GM23248 (cell line): ENCODE measurements around the gene PXDN. TPM values are rescaled to one million over a fixed set of nuclear protein-coding genes. Genes with fewer than 3 reads are reported as not detected.
A peak's percentile ranks its signal among the peaks of the same experiment; 100 is the strongest.

Experiments
- DNase-seq: peaks from one replicate; pipeline ENCODE4 v3.0.0-alpha.2; 2015
- H2AFZ ChIP-seq: fragments of 200-600 bp; sonication (generic); 2 replicates; pipeline ENCODE4 v1.6.1; 2016; ENCODE audit warnings: antibody characterized with exemption
- H3F3A ChIP-seq: fragments of 200-600 bp; sonication (generic); 2 replicates; pipeline ENCODE4 v1.6.1; 2016; ENCODE audit warnings: mild to moderate bottlenecking, antibody characterized with exemption, mixed run types; ENCODE audit not compliant: insufficient read depth
- H3K27ac ChIP-seq: fragments of 200-600 bp; sonication (generic); 2 replicates; pipeline ENCODE4 v1.5.1; 2016; ENCODE audit warnings: mild to moderate bottlenecking
- H3K27me3 ChIP-seq: fragments of 200-600 bp; sonication (generic); replicated peaks from 2 replicates; pipeline ENCODE4 v1.6.1; 2016; ENCODE audit warnings: mild to moderate bottlenecking; ENCODE audit not compliant: insufficient read depth
- H3K36me3 ChIP-seq: fragments of 200-600 bp; sonication (generic); 2 replicates; pipeline ENCODE4 v1.6.1; 2016; ENCODE audit warnings: low read depth, mild to moderate bottlenecking
- H3K4me1 ChIP-seq: fragments of 200-600 bp; sonication (generic); 2 replicates; pipeline ENCODE4 v1.6.1; 2016; ENCODE audit warnings: mild to moderate bottlenecking; ENCODE audit not compliant: insufficient read depth
- H3K4me2 ChIP-seq: fragments of 200-600 bp; sonication (generic); one replicate; pipeline ENCODE4 v1.6.1; 2016; ENCODE audit warnings: mild to moderate bottlenecking; ENCODE audit not compliant: unreplicated experiment
- H3K4me3 ChIP-seq: fragments of 200-600 bp; sonication (generic); 2 replicates; pipeline ENCODE4 v1.5.1; 2016; ENCODE audit warnings: mild to moderate bottlenecking
- H3K79me2 ChIP-seq: fragments of 200-600 bp; sonication (generic); 2 replicates; pipeline ENCODE4 v1.6.1; 2016; ENCODE audit warnings: mild to moderate bottlenecking; ENCODE audit not compliant: insufficient read depth
- H3K9ac ChIP-seq: fragments of 200-600 bp; sonication (generic); 2 replicates; pipeline ENCODE4 v1.6.1; 2016; ENCODE audit warnings: mild to moderate bottlenecking
- H3K9me2 ChIP-seq: fragments of 200-600 bp; sonication (generic); 2 replicates; pipeline ENCODE4 v1.6.1; 2016; ENCODE audit warnings: mixed run types, mild to moderate bottlenecking, moderate library complexity; ENCODE audit not compliant: insufficient read depth
- H3K9me3 ChIP-seq: fragments of 200-600 bp; sonication (generic); one replicate; pipeline ENCODE4 v1.6.1; 2017; ENCODE audit warnings: low read depth
- H4K20me1 ChIP-seq: fragments of 200-600 bp; sonication (generic); 2 replicates; pipeline ENCODE4 v1.6.0; 2016; ENCODE audit not compliant: insufficient read depth
- EZH2 ChIP-seq: fragments of 200-600 bp; sonication (generic); IDR thresholded peaks from 2 replicates; pipeline ENCODE4 v1.6.1; 2018; ENCODE audit warnings: antibody characterized with exemption, mild to moderate bottlenecking; ENCODE audit not compliant: insufficient read depth, poor library complexity, severe bottlenecking
- EZH2phosphoT487 ChIP-seq: fragments of 200-600 bp; sonication (generic); IDR thresholded peaks from 2 replicates; pipeline ENCODE4 v1.6.1; 2018; ENCODE audit warnings: antibody characterized with exemption, moderate library complexity, mild to moderate bottlenecking, low read depth; ENCODE audit not compliant: insufficient read depth
- WGBS, 2 experiments: methylation state at CpG; one replicate each; pipeline ENCODE4 v1.1.6; 2015 to 2017; ENCODE audit warnings: low lambda C conversion rate in 2 of 2, low coverage in 1 of 2; ENCODE audit errors: missing lambda C conversion rate in 2 of 2; 5-methylcytosine and 5-hydroxymethylcytosine counted together
- in situ Hi-C: fragments of 300-500 bp; cut with MboI; formaldehyde crosslinking; loops from 2 replicates; pipeline ENCODE4 v1.15.0; 2020
- polyA plus RNA-seq: library from polyadenylated mRNA; unstranded; fragments of >200 nt; fragmentation: Nextera tagmentation; extraction: Ambion mirVana; gene quantifications from 2 replicates; pipeline ENCODE4 v1.2.1, GENCODE V29; 2016
- total RNA-seq: library from RNA; depleted of rRNA; stranded (reverse); fragments of >200 nt; shearing (Covaris generic); gene quantifications from 2 replicates; pipeline ENCODE4 v1.2.3, GENCODE V29; 2014

The PXDN gene
- total and polyA plus RNA-seq, 2 experiments from 2014 or later: 222 to 263 TPM

DNA sequence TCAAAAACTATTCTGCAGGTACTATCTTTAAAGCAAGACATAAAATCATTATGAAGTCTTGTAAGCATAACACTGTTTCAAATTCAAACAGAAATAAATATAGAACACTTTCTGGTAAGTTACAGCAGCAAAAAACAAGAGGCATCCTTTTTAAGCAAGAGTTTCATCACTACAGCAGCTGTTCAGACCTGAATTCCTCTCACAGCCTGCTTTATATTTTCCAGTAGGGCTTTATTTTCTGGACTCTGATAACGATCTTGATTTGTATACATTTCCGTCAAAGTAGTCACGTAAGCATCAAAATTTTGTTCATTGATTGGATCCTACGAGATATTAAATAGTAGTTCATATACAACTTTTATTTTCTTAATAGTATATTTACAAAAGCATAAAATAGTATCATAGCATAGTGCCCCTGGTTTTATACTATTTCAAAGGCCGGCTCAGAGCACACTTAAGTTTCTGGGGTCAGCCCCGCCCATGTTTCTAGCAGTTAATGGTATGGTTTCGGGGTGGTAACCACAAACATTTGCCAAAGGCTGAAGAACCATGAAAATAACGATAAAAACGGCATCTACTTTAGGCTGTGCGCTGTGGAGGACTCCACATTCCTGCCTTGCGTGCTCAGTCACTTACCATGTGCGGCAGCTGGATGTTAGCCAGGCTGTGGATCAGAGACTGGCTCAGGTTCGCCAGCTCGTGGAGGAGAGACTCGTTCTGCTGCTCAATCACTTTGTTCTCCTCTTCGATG, 47.5 kb upstream of the PXDN start:
- no peaks in the 10 kb centered on the region for H3K9me2 ChIP-seq
- H3K4me2 ChIP-seq: peak overlapping the region; percentile 57
- H3K4me3 ChIP-seq: peak overlapping the region; percentile 39; the same call in 1 of the 2 replicates
- in situ Hi-C loops: no loop called here
- peak overlapping the region; percentile 46; the same call in 1 of the 2 replicates for H2AFZ ChIP-seq
- H3K4me1 ChIP-seq: peaks cover 20% of the 10 kb centered on the region; the same call in 1 of the 2 replicates
- H3K27me3 ChIP-seq: no peaks in the 10 kb centered on the region
- H4K20me1 ChIP-seq: no peaks in the 10 kb centered on the region
- H3K79me2 ChIP-seq: no peaks in the 10 kb centered on the region
- no peaks in the 10 kb centered on the region for H3K9me3 ChIP-seq
- peak overlapping the region; percentile 43 for H3K27ac ChIP-seq
- peak overlapping the region; percentile 36; the same call in 1 of the 2 replicates for H3K9ac ChIP-seq
- no peak for TF ChIP-seq EZH2
- 18 to 19% methylated on average over 16 of the region's 16 CpGs for WGBS, 2 experiments
- peaks cover 11% of the 10 kb centered on the region; the same call in 1 of the 2 replicates for H3F3A ChIP-seq
- H3K36me3 ChIP-seq: no peaks in the 10 kb centered on the region
- peak; percentile 95 for DNase-seq

DNA sequence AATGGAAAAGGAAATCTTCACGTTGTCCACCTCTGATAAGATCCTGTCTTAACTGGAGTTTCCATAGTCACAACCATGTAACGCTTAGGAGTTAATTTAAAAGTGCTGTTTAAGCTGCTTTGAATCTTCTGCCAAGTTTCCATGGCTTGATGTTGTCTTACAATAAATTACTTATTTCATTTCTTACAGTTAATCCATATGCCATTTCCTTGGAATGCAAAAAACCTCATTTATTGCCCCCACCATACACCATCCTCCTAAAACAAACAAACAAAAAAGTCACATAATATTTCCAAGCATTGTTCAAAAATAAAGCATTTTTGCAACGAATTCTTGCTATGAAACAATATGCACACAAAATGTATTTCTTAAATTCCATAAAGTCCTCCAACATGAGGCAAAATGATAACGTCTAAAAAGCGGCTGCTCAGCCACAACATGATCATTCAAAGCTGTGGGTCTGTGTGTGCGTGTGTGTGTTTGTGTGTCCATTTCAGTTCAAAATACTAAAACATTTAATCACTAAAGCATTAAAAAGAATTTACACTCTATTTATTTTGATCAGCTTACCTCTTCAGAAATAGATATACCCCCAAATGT, 46.8 kb upstream of the PXDN start:
- H3K36me3 ChIP-seq: no peaks in the 10 kb centered on the region
- TF ChIP-seq EZH2: no peak
- no peak for TF ChIP-seq EZH2phosphoT487
- no peak overlapping the region for H3K9ac ChIP-seq
- no peaks in the 10 kb centered on the region for H3K9me3 ChIP-seq
- H3K4me2 ChIP-seq: no peak overlapping the region
- in situ Hi-C loops: no loop called here
- H3K27ac ChIP-seq: no peak overlapping the region; the same call in 1 of the 2 replicates
- no peaks in the 10 kb centered on the region for H4K20me1 ChIP-seq
- WGBS, 2 experiments: 78 to 81% methylated on average over 6 of the region's 6 CpGs
- H3K4me3 ChIP-seq: no peak overlapping the region
- no peaks in the 10 kb centered on the region for H3K27me3 ChIP-seq
- H3K4me1 ChIP-seq: peaks cover 20% of the 10 kb centered on the region; the same call in 1 of the 2 replicates
- peaks cover 11% of the 10 kb centered on the region; the same call in 1 of the 2 replicates for H3F3A ChIP-seq
- H3K79me2 ChIP-seq: no peaks in the 10 kb centered on the region
- H2AFZ ChIP-seq: no peak overlapping the region
- DNase-seq: no peak
- no peaks in the 10 kb centered on the region for H3K9me2 ChIP-seq

DNA sequence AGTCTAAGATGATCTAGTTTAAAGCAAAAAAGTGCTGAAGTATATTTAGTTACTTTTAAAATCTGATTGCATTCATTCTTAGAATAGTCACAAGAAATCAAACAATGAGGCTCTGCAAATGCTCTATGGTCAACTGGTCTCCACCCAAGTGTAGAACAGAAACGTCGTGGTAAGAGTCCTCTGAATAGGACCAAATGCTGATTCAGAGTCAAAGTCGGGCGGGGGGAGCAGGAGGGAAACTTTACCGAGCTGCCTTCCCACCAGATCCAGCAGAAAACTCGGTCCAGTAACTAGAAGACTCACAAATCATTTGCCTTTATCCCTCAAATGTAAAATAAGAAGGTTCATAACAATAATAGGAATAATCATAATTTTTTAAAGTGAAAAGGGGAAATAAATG, 46.2 kb upstream of the PXDN start:
- Histone ChIP-seq H3F3A (peaks cover 11% of the 10 kb centered on the region; the same call in 1 of the 2 replicates), H3K9ac (no peak overlapping the region), H3K27me3 (no peaks in the 10 kb centered on the region), H3K79me2 (no peaks in the 10 kb centered on the region), H3K4me3 (no peak overlapping the region), H3K4me2 (no peak overlapping the region), H3K4me1 (peaks cover 20% of the 10 kb centered on the region; the same call in 1 of the 2 replicates), H3K9me2 (no peaks in the 10 kb centered on the region), H3K36me3 (no peaks in the 10 kb centered on the region), H3K9me3 (no peaks in the 10 kb centered on the region), H4K20me1 (no peaks in the 10 kb centered on the region), H3K27ac (no peak overlapping the region), H2AFZ (no peak overlapping the region)
- in situ Hi-C loops: no loop called here
- TF ChIP-seq EZH2phosphoT487 (no peak), EZH2 (no peak)
- no peak for DNase-seq
- WGBS, 2 experiments: 19 to 23% methylated on average over 6 of the region's 6 CpGs

DNA sequence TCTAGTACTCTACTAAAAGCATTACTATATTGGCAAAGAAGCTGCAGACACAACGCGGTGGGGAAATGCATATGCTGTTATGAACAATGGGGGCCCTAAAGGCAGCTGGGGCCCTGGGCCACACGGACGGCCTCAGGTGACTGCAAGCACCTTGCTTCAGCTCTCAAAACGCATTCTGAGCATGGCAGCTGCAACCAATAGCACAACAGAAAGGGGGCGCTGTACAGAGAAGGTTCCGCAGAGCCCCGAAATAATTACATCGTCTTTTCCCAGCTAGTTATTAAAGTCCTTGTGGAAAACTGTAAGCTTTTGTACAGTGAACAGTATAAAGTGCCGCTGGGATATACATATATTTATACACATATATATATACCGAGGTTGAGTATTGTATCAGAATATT, 45.3 kb upstream of the PXDN start:
- Histone ChIP-seq H3K9me2 (no peaks in the 10 kb centered on the region), H2AFZ (no peak overlapping the region), H3K27me3 (0 out of 2 replicates have a peak, but pooled peaks cover 3% of the 10 kb centered on the region), H3K79me2 (no peaks in the 10 kb centered on the region), H3K4me2 (no peak overlapping the region), H3K9me3 (no peaks in the 10 kb centered on the region), H3K36me3 (no peaks in the 10 kb centered on the region), H3K4me1 (peaks cover 20% of the 10 kb centered on the region; the same call in 1 of the 2 replicates), H3K9ac (no peak overlapping the region), H3F3A (peaks cover 11% of the 10 kb centered on the region; the same call in 1 of the 2 replicates), H3K4me3 (no peak overlapping the region), H3K27ac (no peak overlapping the region), H4K20me1 (no peaks in the 10 kb centered on the region)
- no peak for DNase-seq
- in situ Hi-C loops: no loop called here
- TF ChIP-seq EZH2 (no peak), EZH2phosphoT487 (no peak)
- WGBS, 2 experiments: 92 to 93% methylated on average over 11 of the region's 11 CpGs
